NCI-H748 treated with DMSO at 0.1 percent for 48 hours (cell line): ENCODE results near the gene DIS3L2.
"Not testable (repeated sequence)": the region's sequence is repeated elsewhere in the genome, so short reads cannot be mapped to it uniquely, and the experiment has no call there.

Experiments
- DNase-seq: peaks from one replicate; lab custom pipeline; 2025; lab: John Stamatoyannopoulos, UW

DIS3L2 gene

GRCh38 chr2:232349546-232349945, 388.0 kb downstream of the DIS3L2 start:
- no peak for DNase-seq

- DNase-seq = no peak
Observed at GRCh38 chr2:232349946-232350635, 388.6 kb downstream of the DIS3L2 start.

- no peak for DNase-seq
Observed at GRCh38 chr2:232350804-232351685, 389.5 kb downstream of the DIS3L2 start.

GRCh38 chr2:232351686-232352510, 390.4 kb downstream of the DIS3L2 start:
- DNase-seq = no peak

GRCh38 chr2:232352511-232353091, 391.1 kb downstream of the DIS3L2 start:
- no peak for DNase-seq

GRCh38 chr2:232353096-232353495, 391.6 kb downstream of the DIS3L2 start:
- no peak for DNase-seq

GRCh38 chr2:232353660-232354059, 392.1 kb downstream of the DIS3L2 start:
- no peak for DNase-seq

GRCh38 chr2:232354069-232354468, 392.6 kb downstream of the DIS3L2 start:
- DNase-seq = no peak

GRCh38 chr2:232361646-232362045, 400.1 kb downstream of the DIS3L2 start:
- no peak for DNase-seq

- no peak for DNase-seq
Observed at GRCh38 chr2:232362174-232362900, 400.8 kb downstream of the DIS3L2 start.

- not testable (repeated sequence) for DNase-seq
Observed at GRCh38 chr2:232363064-232363783, 401.7 kb downstream of the DIS3L2 start.

- no peak for DNase-seq
Observed at GRCh38 chr2:232363784-232364615, 402.5 kb downstream of the DIS3L2 start.

GRCh38 chr2:232364806-232365594, 403.5 kb downstream of the DIS3L2 start:
- DNase-seq = not testable (repeated sequence)

GRCh38 chr2:232365621-232366321, 404.3 kb downstream of the DIS3L2 start:
- DNase-seq = no peak

GRCh38 chr2:232366461-232366860, 404.9 kb downstream of the DIS3L2 start:
- DNase-seq = not testable (repeated sequence)

GRCh38 chr2:232367016-232367415, 405.5 kb downstream of the DIS3L2 start:
- DNase-seq = no peak

GRCh38 chr2:232367591-232368233, 406.2 kb downstream of the DIS3L2 start:
- no peak for DNase-seq

- no peak for DNase-seq
Observed at GRCh38 chr2:232368311-232368731, 406.8 kb downstream of the DIS3L2 start.
